ENCODE data around the gene JMJD7. TPM values are rescaled to one million over a fixed set of nuclear protein-coding genes. Genes with fewer than 3 reads are reported as not detected.

The JMJD7 gene
- total RNA-seq, 3 donors from 2014 or later (not counting 1 experiment from before 2014, with no cell fraction given): 20.3 to 36.4 (median 28.7) TPM

DNA sequence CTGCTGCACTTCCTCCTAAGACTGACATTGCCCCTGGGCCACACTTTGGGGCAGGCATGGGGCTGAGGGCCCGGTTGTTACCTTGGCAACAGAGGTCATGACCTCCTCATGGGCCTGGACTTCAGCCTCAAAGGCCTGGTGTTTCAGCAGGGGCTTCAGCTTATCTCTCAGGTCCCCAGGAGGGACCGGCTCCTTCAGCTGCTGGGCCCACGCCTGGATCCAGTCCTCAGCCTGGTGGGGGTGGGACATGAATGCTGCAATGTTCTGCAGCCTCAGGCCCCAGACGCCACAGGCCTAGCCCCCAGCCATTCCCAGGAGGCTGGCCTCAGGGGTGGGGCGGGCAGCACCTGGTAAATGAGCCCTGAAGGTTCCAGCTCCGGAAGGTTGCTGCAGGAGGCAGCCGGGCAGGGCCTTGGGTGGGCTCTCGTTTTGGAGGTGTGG is 38.4 kb downstream of the JMJD7 start:
- H3K36me3 ChIP-seq (ENCODE audit: control insufficient read depth, insufficient read depth, low read length): no peaks in the 10 kb centered on the region
- H3K36me3 Mint-ChIP-seq: no peaks in the 10 kb centered on the region
- H3K27ac ChIP-seq (ENCODE audit: low read length): no peak overlapping the region
- DNase-seq (no peak), ATAC-seq (no peak)
- WGBS (ENCODE audit: insufficient coverage): 91% methylated on average over 8 of the region's 8 CpGs
- H3K9me3 Mint-ChIP-seq: no peaks in the 10 kb centered on the region
- TF ChIP-seq, protein P1, sequence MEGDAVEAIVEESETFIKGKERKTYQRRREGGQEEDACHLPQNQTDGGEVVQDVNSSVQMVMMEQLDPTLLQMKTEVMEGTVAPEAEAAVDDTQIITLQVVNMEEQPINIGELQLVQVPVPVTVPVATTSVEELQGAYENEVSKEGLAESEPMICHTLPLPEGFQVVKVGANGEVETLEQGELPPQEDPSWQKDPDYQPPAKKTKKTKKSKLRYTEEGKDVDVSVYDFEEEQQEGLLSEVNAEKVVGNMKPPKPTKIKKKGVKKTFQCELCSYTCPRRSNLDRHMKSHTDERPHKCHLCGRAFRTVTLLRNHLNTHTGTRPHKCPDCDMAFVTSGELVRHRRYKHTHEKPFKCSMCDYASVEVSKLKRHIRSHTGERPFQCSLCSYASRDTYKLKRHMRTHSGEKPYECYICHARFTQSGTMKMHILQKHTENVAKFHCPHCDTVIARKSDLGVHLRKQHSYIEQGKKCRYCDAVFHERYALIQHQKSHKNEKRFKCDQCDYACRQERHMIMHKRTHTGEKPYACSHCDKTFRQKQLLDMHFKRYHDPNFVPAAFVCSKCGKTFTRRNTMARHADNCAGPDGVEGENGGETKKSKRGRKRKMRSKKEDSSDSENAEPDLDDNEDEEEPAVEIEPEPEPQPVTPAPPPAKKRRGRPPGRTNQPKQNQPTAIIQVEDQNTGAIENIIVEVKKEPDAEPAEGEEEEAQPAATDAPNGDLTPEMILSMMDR (IDR thresholded peaks at IDR 0.05): no peak
- no peak overlapping the region for H3K27ac Mint-ChIP-seq
- H3K4me1 ChIP-seq (ENCODE audit: control insufficient read depth, insufficient read depth, low read length): peaks cover 15% of the 10 kb centered on the region
- intact Hi-C loops (cut with micrococcal nuclease): no loop called here
- peaks cover 0 to 14% of the 10 kb centered on the region in 2 donors for H3K4me1 Mint-ChIP-seq
- no peak overlapping the region for H3K4me3 ChIP-seq (ENCODE audit: low read length)
- no peak overlapping the region for H3K4me3 Mint-ChIP-seq
- no peaks in the 10 kb centered on the region for H3K27me3 ChIP-seq (ENCODE audit: control insufficient read depth, insufficient read depth, low read length)
- no peaks in the 10 kb centered on the region for H3K27me3 Mint-ChIP-seq (ENCODE audit: low read depth in 2 of 2)
- H3K9me3 ChIP-seq (ENCODE audit: control insufficient read depth, insufficient read depth, low read length): no peaks in the 10 kb centered on the region

GRCh38 chr15:41866872-41867579 is 39.1 kb downstream of the JMJD7 start:
- Mint-ChIP-seq H3K36me3 (no peaks in the 10 kb centered on the region), H3K4me3 (no peak overlapping the region), H3K27ac (peak overlapping the region in 1 of 2 donors; percentile 6), H3K27me3 (ENCODE audit: low read depth in 2 of 2) (no peaks in the 10 kb centered on the region), H3K4me1 (peaks cover 0 to 15% of the 10 kb centered on the region in 2 donors), H3K9me3 (no peaks in the 10 kb centered on the region)
- no peak for ATAC-seq
- Histone ChIP-seq H3K36me3 (ENCODE audit: control insufficient read depth, insufficient read depth, low read length) (no peaks in the 10 kb centered on the region), H3K27ac (ENCODE audit: low read length) (no peak overlapping the region), H3K27me3 (ENCODE audit: control insufficient read depth, insufficient read depth, low read length) (no peaks in the 10 kb centered on the region), H3K4me3 (ENCODE audit: low read length) (no peak overlapping the region), H3K9me3 (ENCODE audit: control insufficient read depth, insufficient read depth, low read length) (no peaks in the 10 kb centered on the region), H3K4me1 (ENCODE audit: control insufficient read depth, insufficient read depth, low read length) (peaks cover 15% of the 10 kb centered on the region)
- TF ChIP-seq, protein P1 (IDR thresholded peaks at IDR 0.05): no peak
- intact Hi-C loops (cut with micrococcal nuclease): no loop called here
- WGBS (ENCODE audit: insufficient coverage): 88% methylated on average over 25 of the region's 25 CpGs
- no peak for DNase-seq

- TF ChIP-seq, protein P1 (IDR thresholded peaks at IDR 0.05): no peak
Observed at GRCh38 chr15:41868321-41868720, 40.4 kb downstream of the JMJD7 start.

More at GRCh38 chr15:41868321-41868720, 40.4 kb downstream of the JMJD7 start:
- Mint-ChIP-seq H3K4me3 (no peak overlapping the region), H3K27me3 (ENCODE audit: low read depth in 2 of 2) (no peaks in the 10 kb centered on the region), H3K4me1 (peaks cover 0 to 15% of the 10 kb centered on the region in 2 donors), H3K9me3 (no peaks in the 10 kb centered on the region), H3K36me3 (no peaks in the 10 kb centered on the region), H3K27ac (peak overlapping the region in 1 of 2 donors; percentile 17)
- ATAC-seq: no peak
- Histone ChIP-seq H3K27me3 (ENCODE audit: control insufficient read depth, insufficient read depth, low read length) (no peaks in the 10 kb centered on the region), H3K27ac (ENCODE audit: low read length) (no peak overlapping the region), H3K4me3 (ENCODE audit: low read length) (no peak overlapping the region), H3K36me3 (ENCODE audit: control insufficient read depth, insufficient read depth, low read length) (no peaks in the 10 kb centered on the region), H3K4me1 (ENCODE audit: control insufficient read depth, insufficient read depth, low read length) (peaks cover 5% of the 10 kb centered on the region), H3K9me3 (ENCODE audit: control insufficient read depth, insufficient read depth, low read length) (no peaks in the 10 kb centered on the region)
- no peak for DNase-seq
- intact Hi-C loops (cut with micrococcal nuclease): no loop called here
- WGBS (ENCODE audit: insufficient coverage): 95% methylated on average over 15 of the region's 15 CpGs

Measured in natural killer cell (primary cell).